HG02885 (cell line): ENCODE measurements around the gene NLGN4X.
A peak's percentile ranks its signal among the peaks of the same experiment; 100 is the strongest.
"Not testable (repeated sequence)": the region's sequence is repeated elsewhere in the genome, so short reads cannot be mapped to it uniquely, and the experiment has no call there.

ENCODE experiments used
- ATAC-seq: cut with Tn5 transposase; IDR thresholded peaks from one replicate; pipeline ENCODE4 v1.9.1; 2021; ENCODE audit warnings: mild to moderate bottlenecking; ENCODE audit not compliant: unreplicated experiment, poor library complexity

Gene NLGN4X

DNA sequence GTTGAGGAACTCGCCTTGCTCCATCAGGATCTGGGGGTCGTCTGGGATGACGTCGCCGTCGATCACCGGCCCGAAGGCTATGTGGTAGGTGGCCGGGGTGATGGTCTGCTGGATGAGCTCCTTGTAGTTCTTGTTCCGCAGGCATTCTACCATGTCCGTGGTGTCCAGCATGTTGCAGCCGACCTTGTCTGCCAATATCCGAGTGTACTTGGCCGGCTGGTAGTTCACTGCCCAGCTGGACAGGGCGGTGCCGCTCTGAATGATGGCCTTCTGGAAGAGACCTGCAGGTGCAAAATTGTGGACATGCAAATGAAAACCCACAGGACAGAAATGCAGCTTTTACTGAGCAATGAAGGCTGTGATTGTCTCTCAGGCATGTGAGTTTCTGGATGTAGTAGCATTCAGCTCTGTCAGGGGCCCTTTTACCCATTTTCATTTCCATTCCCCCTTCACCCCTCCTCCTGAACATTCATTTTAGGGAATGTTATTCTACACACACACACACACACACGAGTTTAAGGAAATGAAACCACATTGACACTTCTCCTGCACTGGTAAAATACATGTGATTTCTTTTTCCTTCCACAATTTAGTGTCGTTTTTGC, 325.0 kb downstream of the NLGN4X start:
- ATAC-seq: not testable (repeated sequence)

- no peak for ATAC-seq
Observed at GRCh38 chrX:5898463-5898862, 330.2 kb downstream of the NLGN4X start.

GRCh38 chrX:5891378-5891777, 337.3 kb downstream of the NLGN4X start:
- ATAC-seq: no peak

- peak; percentile 80 for ATAC-seq
Observed at GRCh38 chrX:5876984-5877596, 351.6 kb downstream of the NLGN4X start.

DNA sequence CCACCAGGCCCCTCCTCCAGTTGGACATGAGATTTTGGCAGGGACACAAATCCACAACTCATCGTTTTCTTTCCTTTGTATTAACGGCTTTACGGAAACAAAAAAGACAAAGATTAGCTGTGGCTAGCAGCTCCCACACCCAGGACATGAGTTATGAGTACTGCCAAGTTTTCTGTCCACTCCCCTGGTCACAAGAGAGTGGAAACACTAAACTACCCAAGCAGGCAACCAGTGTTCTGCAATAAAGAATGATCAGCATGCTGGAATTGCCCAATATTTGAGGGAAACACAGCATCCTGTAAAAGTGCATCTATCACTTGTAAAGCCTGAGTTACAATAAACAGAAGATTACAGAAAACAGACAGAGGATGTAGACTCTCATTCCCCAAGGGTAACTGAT, 358.4 kb downstream of the NLGN4X start:
- ATAC-seq: no peak

GRCh38 chrX:5869786-5870185, 358.9 kb downstream of the NLGN4X start:
- no peak for ATAC-seq

GRCh38 chrX:5867778-5868177, 360.9 kb downstream of the NLGN4X start:
- no peak for ATAC-seq

- no peak for ATAC-seq
Observed at GRCh38 chrX:5857232-5857631, 371.4 kb downstream of the NLGN4X start.

GRCh38 chrX:5852941-5853340, 375.7 kb downstream of the NLGN4X start:
- ATAC-seq: no peak

GRCh38 chrX:5842601-5843000, 386.1 kb downstream of the NLGN4X start:
- no peak for ATAC-seq
